Globus pallidus (tissue), 1 donor: Measurements from ENCODE around the gene SSC5D.

Experiments used
- DNase-seq: peaks from one replicate; pipeline ENCODE4 v3.0.0-alpha.2; 2015; ENCODE audit warnings: low spot score

Gene SSC5D

GRCh38 chr19:55455576-55456235 lies 32.5 kb upstream of the SSC5D start:
- DNase-seq = no peak

- DNase-seq = no peak
These were observed 31.9 kb upstream of the SSC5D start for GRCh38 chr19:55456347-55456746.

GRCh38 chr19:55457683-55458457 lies 30.4 kb upstream of the SSC5D start:
- no peak for DNase-seq

- DNase-seq = no peak
These were observed 28.7 kb upstream of the SSC5D start for GRCh38 chr19:55459551-55459949.

GRCh38 chr19:55459950-55460657 lies 28.1 kb upstream of the SSC5D start:
- DNase-seq = peak; percentile 40

- DNase-seq = peak; percentile 69
These were observed 27.5 kb upstream of the SSC5D start for GRCh38 chr19:55460670-55461258.

- DNase-seq = peak; percentile 100
These were observed 26.8 kb upstream of the SSC5D start, which contains the start of gene ISOC2 for GRCh38 chr19:55461259-55461973. Gene ISOC2, minus strand, starts transcription at chr19:55461642. Its CDS starts 5,156 bp downstream, at chr19:55456486.

GRCh38 chr19:55461974-55462626 lies 26.1 kb upstream of the SSC5D start:
- no peak for DNase-seq

- no peak for DNase-seq
These were observed 25.5 kb upstream of the SSC5D start for GRCh38 chr19:55462722-55463121.

GRCh38 chr19:55463583-55464031 lies 24.6 kb upstream of the SSC5D start:
- no peak for DNase-seq

- DNase-seq = no peak
These were observed 24.1 kb upstream of the SSC5D start for GRCh38 chr19:55464039-55464661.

GRCh38 chr19:55464662-55465054 lies 23.6 kb upstream of the SSC5D start, which contains the start of gene C19orf85:
Gene C19orf85, minus strand, starts transcription at chr19:55464751. Its CDS starts 197 bp downstream, at chr19:55464554.
- no peak for DNase-seq

GRCh38 chr19:55465460-55466240 lies 22.6 kb upstream of the SSC5D start:
- no peak for DNase-seq

- DNase-seq = no peak
These were observed 22.0 kb upstream of the SSC5D start for GRCh38 chr19:55466241-55466614.

- no peak for DNase-seq
These were observed 20.8 kb upstream of the SSC5D start for GRCh38 chr19:55467236-55468053.

- DNase-seq = no peak
These were observed 20.2 kb upstream of the SSC5D start for GRCh38 chr19:55468054-55468393.

- no peak for DNase-seq
These were observed 17.0 kb upstream of the SSC5D start for GRCh38 chr19:55471266-55471665.

GRCh38 chr19:55472463-55472862 lies 15.8 kb upstream of the SSC5D start:
- no peak for DNase-seq
